Lower leg skin (tissue), 3 donors: ENCODE data around the gene STARD13.

Experiments used
- CTCF ChIP-seq, 3 donors: fragments of 450-650 bp; IDR thresholded peaks; one replicate each; pipeline ENCODE4 v1.5.1; 2016; ENCODE audit warnings: antibody characterized with exemption in 3 of 3, mild to moderate bottlenecking in 3 of 3, moderate library complexity in 2 of 3
- POLR2A ChIP-seq, 2 donors: fragments of 450-650 bp; IDR thresholded peaks; one replicate each; pipeline ENCODE4 v1.6.1; 2016 to 2017; ENCODE audit warnings: antibody characterized with exemption in 2 of 2, mild to moderate bottlenecking in 1 of 2, moderate library complexity in 1 of 2

GRCh38 chr13:33213024-33213768 lies 72.4 kb downstream of the STARD13 start:
- no peak for TF ChIP-seq CTCF (IDR thresholded peaks at IDR 0.05)
- TF ChIP-seq POLR2A (IDR thresholded peaks at IDR 0.05), result no peak
